Measurements from ENCODE around the gene RAB3GAP2. TPM values are rescaled to one million over a fixed set of nuclear protein-coding genes. Genes with fewer than 3 reads are reported as not detected.
"Not testable (repeated sequence)": the region's sequence is repeated elsewhere in the genome, so short reads cannot be mapped to it uniquely, and the experiment has no call there.

Gene RAB3GAP2
- total RNA-seq, 3 donors from 2014 or later (not counting 1 experiment from before 2014, with no cell fraction given), result 47.3 to 52.7 (median 51.5) TPM

DNA sequence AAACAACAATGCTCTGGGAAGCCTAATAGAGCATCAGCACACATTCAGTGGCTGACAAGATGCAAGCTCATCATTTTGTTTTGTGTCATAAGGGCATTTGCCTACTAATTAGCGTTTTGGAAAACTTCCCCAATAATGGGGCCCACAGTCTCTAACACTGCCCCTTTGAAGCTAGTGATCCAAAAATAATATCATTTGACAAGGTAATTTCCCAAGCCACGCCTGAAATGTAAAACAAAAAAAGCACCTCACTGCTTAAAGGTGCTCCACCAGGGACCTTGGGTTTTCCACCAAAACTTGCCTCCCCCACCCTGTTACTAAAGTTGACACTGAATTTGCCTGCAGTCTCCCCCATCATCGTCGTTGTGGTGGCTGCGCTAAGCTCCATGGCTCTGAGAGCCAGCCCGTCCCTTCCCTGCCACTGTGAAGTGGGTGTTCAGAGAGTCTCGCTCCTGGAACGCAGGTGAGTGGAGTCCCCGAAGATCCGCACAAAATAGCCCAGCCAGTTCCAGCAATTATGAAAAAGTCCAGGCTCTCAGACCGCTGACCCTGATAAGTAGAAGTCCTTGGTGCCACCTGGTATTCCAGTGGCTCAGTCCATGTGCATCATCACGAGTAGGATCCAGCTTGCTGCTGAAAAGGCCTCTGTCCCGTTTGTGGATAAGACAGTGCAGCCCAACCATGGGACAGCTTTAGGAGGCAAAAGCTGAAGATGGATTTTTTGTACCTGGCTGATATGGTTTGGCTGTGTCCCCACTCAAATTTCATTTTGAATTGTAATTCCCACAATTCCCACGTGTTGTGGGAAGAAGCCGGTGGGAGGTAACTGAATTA lies 52.2 kb downstream of the RAB3GAP2 start:
- H3K27me3 ChIP-seq (ENCODE audit: control insufficient read depth, insufficient read depth, low read length), result no peaks in the 10 kb centered on the region
- H3K9me3 Mint-ChIP-seq, result no peaks in the 10 kb centered on the region
- H3K4me1 ChIP-seq (ENCODE audit: control insufficient read depth, insufficient read depth, low read length), result no peaks in the 10 kb centered on the region
- H3K9me3 ChIP-seq (ENCODE audit: control insufficient read depth, insufficient read depth, low read length), result no peaks in the 10 kb centered on the region
- H3K4me3 Mint-ChIP-seq, result no peak overlapping the region
- peaks cover 31 to 32% of the 10 kb centered on the region in 2 donors for H3K4me1 Mint-ChIP-seq
- DNase-seq, result no peak
- no peak overlapping the region for H3K27ac Mint-ChIP-seq
- WGBS (ENCODE audit: insufficient coverage), result 84% methylated on average over 14 of the region's 15 CpGs
- ATAC-seq, result no peak
- intact Hi-C loops (cut with micrococcal nuclease), result loop anchor here (5.0 kb wide), 1 partner anchor 512 kb away; no protein-coding TSS in a partner anchor
- H3K36me3 Mint-ChIP-seq, result no peaks in the 10 kb centered on the region
- H3K27me3 Mint-ChIP-seq (ENCODE audit: low read depth in 2 of 2), result no peaks in the 10 kb centered on the region
- H3K4me3 ChIP-seq (ENCODE audit: low read length), result no peak overlapping the region
- H3K36me3 ChIP-seq (ENCODE audit: control insufficient read depth, insufficient read depth, low read length), result no peaks in the 10 kb centered on the region
- TF ChIP-seq CTCF (IDR thresholded peaks at IDR 0.05), result no peak
- no peak overlapping the region for H3K27ac ChIP-seq (ENCODE audit: low read length)

DNA sequence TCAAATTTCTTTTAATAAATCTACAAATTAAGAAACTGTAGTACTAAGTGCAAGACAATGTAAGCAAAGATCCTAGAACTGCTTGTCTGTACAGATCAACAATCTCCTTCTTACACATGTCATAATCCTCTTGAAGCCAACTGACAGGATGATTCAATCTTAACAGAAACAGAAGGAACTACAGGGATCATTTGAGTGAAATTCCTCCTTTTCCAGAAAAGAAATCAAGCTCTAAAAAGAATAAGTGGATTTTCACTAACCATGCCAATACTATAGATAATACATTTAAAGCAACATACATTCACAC lies 53.2 kb downstream of the RAB3GAP2 start:
- no peak overlapping the region for H3K4me3 Mint-ChIP-seq
- H3K27ac ChIP-seq (ENCODE audit: low read length), result no peak overlapping the region
- TF ChIP-seq CTCF (IDR thresholded peaks at IDR 0.05), result no peak
- H3K36me3 ChIP-seq (ENCODE audit: control insufficient read depth, insufficient read depth, low read length), result no peaks in the 10 kb centered on the region
- no peaks in the 10 kb centered on the region for H3K9me3 Mint-ChIP-seq
- no peaks in the 10 kb centered on the region for H3K9me3 ChIP-seq (ENCODE audit: control insufficient read depth, insufficient read depth, low read length)
- no peak overlapping the region for H3K4me3 ChIP-seq (ENCODE audit: low read length)
- H3K36me3 Mint-ChIP-seq, result no peaks in the 10 kb centered on the region
- ATAC-seq (no peak), DNase-seq (no peak)
- no peaks in the 10 kb centered on the region for H3K27me3 ChIP-seq (ENCODE audit: control insufficient read depth, insufficient read depth, low read length)
- H3K27me3 Mint-ChIP-seq (ENCODE audit: low read depth in 2 of 2), result no peaks in the 10 kb centered on the region
- peaks cover 21 to 22% of the 10 kb centered on the region in 2 donors for H3K4me1 Mint-ChIP-seq
- intact Hi-C loops (cut with micrococcal nuclease), result loop anchor here (5.0 kb wide), 1 partner anchor 513 kb away; no protein-coding TSS in a partner anchor
- no peaks in the 10 kb centered on the region for H3K4me1 ChIP-seq (ENCODE audit: control insufficient read depth, insufficient read depth, low read length)
- H3K27ac Mint-ChIP-seq, result peak overlapping the region in 1 of 2 donors; percentile 35

GRCh38 chr1:220218397-220219135 lies 53.7 kb downstream of the RAB3GAP2 start:
- not testable (repeated sequence) for H3K27ac ChIP-seq (ENCODE audit: low read length); H3K4me1 ChIP-seq (ENCODE audit: control insufficient read depth, insufficient read depth, low read length); H3K4me3 ChIP-seq (ENCODE audit: low read length); H3K27me3 Mint-ChIP-seq (ENCODE audit: low read depth in 2 of 2); H3K4me3 Mint-ChIP-seq; H3K27me3 ChIP-seq (ENCODE audit: control insufficient read depth, insufficient read depth, low read length); H3K36me3 Mint-ChIP-seq; H3K36me3 ChIP-seq (ENCODE audit: control insufficient read depth, insufficient read depth, low read length); H3K9me3 Mint-ChIP-seq; H3K9me3 ChIP-seq (ENCODE audit: control insufficient read depth, insufficient read depth, low read length)
- intact Hi-C loops (cut with micrococcal nuclease), result loop anchor here (5.0 kb wide), 1 partner anchor 514 kb away; no protein-coding TSS in a partner anchor
- Mint-ChIP-seq H3K4me1 (peaks cover 19 to 22% of the 10 kb centered on the region in 2 donors), H3K27ac (peak overlapping the region in 1 of 2 donors; percentile 35)
- DNase-seq, result peak in 1 of 2 donors; percentile 61
- 50% methylated on average over 4 of the region's 6 CpGs for WGBS (ENCODE audit: insufficient coverage)
- peak; percentile 38 to 55 (median 39) for ATAC-seq

DNA sequence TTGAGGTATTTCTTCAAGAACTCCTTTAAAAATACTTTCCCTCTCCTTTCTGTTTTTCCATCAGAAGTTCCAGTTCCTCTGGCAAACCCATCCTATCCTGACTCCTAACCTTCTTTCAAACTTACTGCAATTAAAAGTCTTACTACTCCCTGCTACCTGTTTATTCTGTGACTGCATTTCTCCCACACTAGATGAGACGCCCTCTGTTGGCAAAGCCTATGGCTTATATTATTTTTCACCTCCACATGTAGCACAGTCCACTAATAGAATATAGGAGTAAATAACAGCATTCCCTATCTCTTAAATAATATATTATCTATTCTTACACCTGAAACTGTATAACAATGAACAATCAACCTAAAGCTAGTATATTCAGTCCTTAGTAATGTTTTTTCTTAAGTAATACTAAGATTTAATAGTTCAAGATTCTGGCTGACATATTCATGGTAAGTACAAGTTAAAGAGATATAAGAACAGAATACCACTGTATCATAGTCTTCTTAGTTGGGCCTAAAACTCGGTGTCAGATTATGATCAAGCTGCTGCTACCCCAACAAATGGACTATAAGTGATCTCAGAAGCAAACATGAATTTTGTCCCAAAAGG lies 54.8 kb downstream of the RAB3GAP2 start:
- no peak overlapping the region for H3K27ac Mint-ChIP-seq
- Histone ChIP-seq H3K4me3 (ENCODE audit: low read length) (no peak overlapping the region), H3K36me3 (ENCODE audit: control insufficient read depth, insufficient read depth, low read length) (peaks cover 7% of the 10 kb centered on the region), H3K27ac (ENCODE audit: low read length) (no peak overlapping the region), H3K9me3 (ENCODE audit: control insufficient read depth, insufficient read depth, low read length) (no peaks in the 10 kb centered on the region), H3K27me3 (ENCODE audit: control insufficient read depth, insufficient read depth, low read length) (no peaks in the 10 kb centered on the region), H3K4me1 (ENCODE audit: control insufficient read depth, insufficient read depth, low read length) (no peaks in the 10 kb centered on the region)
- H3K4me1 Mint-ChIP-seq, result peaks cover 19 to 26% of the 10 kb centered on the region in 2 donors
- no peaks in the 10 kb centered on the region for H3K9me3 Mint-ChIP-seq
- no peaks in the 10 kb centered on the region for H3K36me3 Mint-ChIP-seq
- ATAC-seq (no peak), DNase-seq (peak in 1 of 2 donors; percentile 21)
- no peak for TF ChIP-seq CTCF (IDR thresholded peaks at IDR 0.05)
- H3K27me3 Mint-ChIP-seq (ENCODE audit: low read depth in 2 of 2), result no peaks in the 10 kb centered on the region
- no peak overlapping the region for H3K4me3 Mint-ChIP-seq
- 97% methylated on average over 2 of the region's 2 CpGs for WGBS (ENCODE audit: insufficient coverage)
- intact Hi-C loops (cut with micrococcal nuclease), result loop anchor here (5.0 kb wide), 1 partner anchor 515 kb away; no protein-coding TSS in a partner anchor
